Activated CD8-positive, alpha-beta T cell treated with anti-CD3 and anti-CD28 coated beads, Interleukin-2, amount 10 ng/mL, durations not matched to agents 7 days and 5 days (primary cell): ENCODE results near the gene FOSB. TPM values are rescaled to one million over a fixed set of nuclear protein-coding genes. Genes with fewer than 3 reads are reported as not detected.

ENCODE experiments used
- ATAC-seq: fragments of 150-1000 bp; cut with Tn5 transposase; one replicate; pipeline ENCODE4 v1.10.0; 2021; ENCODE audit warnings: moderate library complexity
- CTCF ChIA-PET: fragments of 350-600 bp; sonication (Branson Sonifier 250); formaldehyde crosslinking; loops from one replicate; lab custom pipeline; 2021; ENCODE audit warnings: antibody characterized with exemption; lab: Charles Lee
- POLR2A ChIA-PET: fragments of 350-600 bp; sonication (Branson Sonifier 250); formaldehyde crosslinking; loops from one replicate; lab custom pipeline; 2021; ENCODE audit warnings: antibody characterized with exemption; lab: Charles Lee
- DNase-seq: peaks from one replicate; pipeline ENCODE4 v3.0.0-alpha.2; 2020
- H3K27ac Mint-ChIP-seq: one replicate; pipeline ENCODE4 v1.8.0; 2021; ENCODE audit warnings: mild to moderate bottlenecking, mixed read lengths
- H3K27me3 Mint-ChIP-seq: one replicate; pipeline ENCODE4 v1.8.0; 2021; ENCODE audit warnings: low read depth, mixed read lengths
- H3K36me3 Mint-ChIP-seq: one replicate; pipeline ENCODE4 v1.8.0; 2021; ENCODE audit warnings: low read depth, mixed read lengths
- H3K4me1 Mint-ChIP-seq: one replicate; pipeline ENCODE4 v1.8.0; 2021; ENCODE audit warnings: low read depth, mixed read lengths
- H3K4me3 Mint-ChIP-seq: one replicate; pipeline ENCODE4 v1.8.0; 2021; ENCODE audit warnings: mild to moderate bottlenecking, mixed read lengths
- H3K9me3 Mint-ChIP-seq: one replicate; pipeline ENCODE4 v1.8.0; 2022; ENCODE audit warnings: mixed read lengths; ENCODE audit not compliant: insufficient read depth
- total RNA-seq, 2 experiments: library from RNA; stranded (reverse); gene quantifications; one replicate each; pipeline ENCODE4 v1.2.3, GENCODE V29; 2021

The FOSB gene
- total RNA-seq, 2 experiments from 2014 or later = 154 to 172 TPM

DNA sequence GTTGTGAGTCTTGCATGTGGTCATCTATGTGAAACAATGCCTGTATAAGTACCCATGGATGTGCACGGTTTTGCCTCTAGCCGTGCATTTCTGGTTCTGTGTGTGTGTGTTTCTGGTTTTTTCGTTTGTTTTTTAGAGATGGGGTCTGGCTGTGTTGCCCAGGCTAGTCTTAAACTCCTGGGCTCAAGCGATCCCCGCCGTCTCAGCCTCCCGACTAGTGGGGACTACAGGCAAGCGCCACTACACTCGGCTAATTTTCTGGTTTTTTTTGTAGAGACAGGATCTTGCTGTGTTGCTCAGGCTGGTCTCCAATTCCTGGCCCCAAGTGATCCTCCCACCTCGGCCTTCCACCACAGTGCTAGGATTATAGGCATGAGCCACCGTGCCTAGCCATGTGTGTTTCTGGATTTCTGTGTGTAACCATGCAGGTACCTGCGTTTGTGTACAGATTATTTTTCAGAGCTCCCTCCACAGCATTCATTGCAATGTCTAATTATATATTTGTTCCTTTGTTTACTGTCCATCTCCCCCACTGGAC lies 15.9 kb upstream of the FOSB start:
- DNase-seq (no peak), ATAC-seq (no peak)
- no peaks in the 10 kb centered on the region for H3K9me3 Mint-ChIP-seq
- peaks cover 2% of the 10 kb centered on the region for H3K36me3 Mint-ChIP-seq
- H3K27me3 Mint-ChIP-seq = peaks cover 9% of the 10 kb centered on the region
- peaks cover 57% of the 10 kb centered on the region for H3K4me1 Mint-ChIP-seq
- peak overlapping the region; percentile 93 for H3K27ac Mint-ChIP-seq
- POLR2A ChIA-PET = interaction anchor here (0.6 to 1.3 kb wide), 5 partner anchors 9 to 27 kb away, joined by 3 to 13 read pairs (median 4); partner anchors contain the start of gene FOSB
- CTCF ChIA-PET = interaction anchor here (1.0 to 3.9 kb wide), 4 partner anchors 12 to 27 kb away, joined by 5 to 21 read pairs (median 7); partner anchors contain the start of gene FOSB
- H3K4me3 Mint-ChIP-seq = peak overlapping the region; percentile 81

DNA sequence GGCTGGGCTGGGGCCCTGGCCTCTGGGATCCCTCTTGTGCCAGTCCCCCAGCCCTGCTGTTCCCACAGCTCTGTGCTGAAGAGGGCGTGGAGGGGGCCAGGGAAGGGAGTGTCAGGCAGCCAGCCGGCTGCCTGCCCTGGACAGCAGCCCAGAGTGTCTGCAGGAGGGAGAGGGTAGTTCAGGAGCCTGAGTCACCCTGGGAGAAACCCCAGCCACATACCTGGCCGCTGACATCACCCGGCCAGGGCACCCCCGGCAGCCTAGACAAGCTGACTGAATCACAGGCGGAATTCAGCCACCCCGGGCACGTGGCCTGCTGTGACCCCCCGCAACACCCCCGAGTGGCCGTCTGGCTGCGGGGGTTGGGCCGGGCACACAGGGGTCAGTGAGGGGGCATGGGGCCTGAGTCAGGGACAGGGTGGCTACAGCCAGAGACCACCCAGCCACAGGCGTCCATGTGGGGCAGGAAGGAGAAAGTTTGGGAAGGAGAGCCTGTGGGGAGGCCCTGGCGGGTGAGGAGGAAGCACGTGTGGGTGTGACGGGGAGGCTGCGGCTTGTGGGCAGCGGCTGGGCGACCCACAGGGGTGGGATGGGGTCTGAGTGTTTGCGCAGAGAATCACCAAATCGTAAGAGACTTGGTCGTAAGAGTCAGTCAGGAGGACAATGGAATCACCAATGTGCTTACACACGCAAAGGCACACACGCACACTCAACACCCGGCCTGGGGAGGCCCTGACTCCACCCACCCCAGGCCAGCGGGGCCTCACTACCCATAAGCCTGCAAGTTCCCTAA lies 11.9 kb upstream of the FOSB start:
- Mint-ChIP-seq H3K27ac (no peak overlapping the region), H3K9me3 (no peaks in the 10 kb centered on the region), H3K27me3 (peaks cover 12% of the 10 kb centered on the region), H3K36me3 (no peaks in the 10 kb centered on the region), H3K4me1 (peaks cover 34% of the 10 kb centered on the region), H3K4me3 (peak overlapping the region; percentile 12)
- DNase-seq = peak; percentile 58
- ATAC-seq = peak; percentile 48
- ChIA-PET CTCF (interaction anchor here (0.7 to 4.2 kb wide), 5 partner anchors 10 to 29 kb away, joined by 3 to 14 read pairs (median 8); no protein-coding TSS in a partner anchor), POLR2A (interaction anchor here (0.6 to 1.3 kb wide), 3 partner anchors 11 to 31 kb away, joined by 3 to 8 read pairs (median 5); partner anchors contain the start of gene FOSB)

DNA sequence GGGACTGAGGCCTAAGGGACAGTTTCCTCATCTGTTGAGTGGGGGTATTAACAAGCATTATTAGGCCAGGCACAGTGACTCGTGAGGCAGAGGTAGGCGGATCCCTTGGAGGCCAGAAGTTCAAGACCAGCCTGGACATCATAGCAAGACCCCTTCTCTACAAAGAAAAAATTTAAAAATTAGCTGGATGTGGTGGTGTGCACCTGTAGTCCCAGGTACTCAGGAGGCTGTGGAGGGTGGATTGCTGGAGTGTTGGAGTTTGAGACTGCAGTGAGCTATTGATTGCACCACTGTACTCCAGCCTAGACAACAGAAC lies 11.3 kb upstream of the FOSB start:
- ATAC-seq (no peak), DNase-seq (no peak)
- peak overlapping the region; percentile 12 for H3K4me3 Mint-ChIP-seq
- CTCF ChIA-PET = interaction anchor here (0.6 to 4.2 kb wide), 5 partner anchors 11 to 29 kb away, joined by 3 to 14 read pairs (median 3); partner anchors contain the start of gene FOSB
- H3K4me1 Mint-ChIP-seq = peaks cover 29% of the 10 kb centered on the region
- peaks cover 15% of the 10 kb centered on the region for H3K27me3 Mint-ChIP-seq
- no peaks in the 10 kb centered on the region for H3K36me3 Mint-ChIP-seq
- H3K9me3 Mint-ChIP-seq = no peaks in the 10 kb centered on the region
- H3K27ac Mint-ChIP-seq = no peak overlapping the region
- POLR2A ChIA-PET = interaction anchor here (0.6 to 1.3 kb wide), 3 partner anchors 11 to 30 kb away, joined by 3 to 8 read pairs (median 5); partner anchors contain the start of gene FOSB

GRCh38 chr19:45457776-45458175 lies 10.0 kb upstream of the FOSB start:
- Mint-ChIP-seq H3K27ac (no peak overlapping the region), H3K27me3 (peaks cover 15% of the 10 kb centered on the region), H3K4me1 (peaks cover 20% of the 10 kb centered on the region), H3K9me3 (no peaks in the 10 kb centered on the region), H3K4me3 (no peak overlapping the region), H3K36me3 (no peaks in the 10 kb centered on the region)
- ChIA-PET POLR2A (no interaction called here), CTCF (interaction anchor here (1.4 to 2.3 kb wide), 2 partner anchors 18 to 26 kb away, joined by 3 to 11 read pairs; no protein-coding TSS in a partner anchor)
- ATAC-seq (no peak), DNase-seq (no peak)

DNA sequence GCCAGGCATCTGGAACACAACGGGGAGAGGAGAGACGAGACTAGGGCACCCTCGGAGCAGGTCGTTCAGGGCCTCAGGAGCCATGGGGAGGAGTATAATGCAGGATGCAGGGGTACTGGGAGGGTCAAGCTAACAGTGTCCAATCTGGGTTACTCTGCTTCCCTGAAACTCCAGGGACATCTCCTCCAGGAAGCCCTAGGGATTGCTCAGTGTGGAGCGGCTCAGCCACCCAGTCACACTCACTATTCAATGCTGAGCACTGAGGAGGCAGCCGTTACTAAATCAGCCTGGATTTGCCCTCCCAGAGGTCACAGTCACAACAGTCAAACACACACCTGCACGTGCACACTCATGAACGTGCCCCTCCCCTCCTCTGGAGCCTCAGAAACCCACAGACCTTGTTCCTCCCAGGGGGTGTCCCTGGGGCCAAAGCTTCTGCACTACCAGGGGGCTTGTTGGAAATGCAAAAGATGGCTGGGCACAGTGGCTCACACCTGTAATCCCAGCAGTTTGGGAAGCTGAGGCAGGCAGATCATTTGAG lies 6.9 kb upstream of the FOSB start:
- no peaks in the 10 kb centered on the region for H3K36me3 Mint-ChIP-seq
- peaks cover 10% of the 10 kb centered on the region for H3K4me1 Mint-ChIP-seq
- H3K27ac Mint-ChIP-seq = no peak overlapping the region
- no peak for ATAC-seq
- no peaks in the 10 kb centered on the region for H3K9me3 Mint-ChIP-seq
- H3K27me3 Mint-ChIP-seq = peaks cover 15% of the 10 kb centered on the region
- no peak for DNase-seq
- CTCF ChIA-PET = no interaction called here
- no peak overlapping the region for H3K4me3 Mint-ChIP-seq
- POLR2A ChIA-PET = interaction anchor here (0.6 to 1.4 kb wide), 2 partner anchors 10 to 26 kb away, joined by 4 to 7 read pairs; no protein-coding TSS in a partner anchor

DNA sequence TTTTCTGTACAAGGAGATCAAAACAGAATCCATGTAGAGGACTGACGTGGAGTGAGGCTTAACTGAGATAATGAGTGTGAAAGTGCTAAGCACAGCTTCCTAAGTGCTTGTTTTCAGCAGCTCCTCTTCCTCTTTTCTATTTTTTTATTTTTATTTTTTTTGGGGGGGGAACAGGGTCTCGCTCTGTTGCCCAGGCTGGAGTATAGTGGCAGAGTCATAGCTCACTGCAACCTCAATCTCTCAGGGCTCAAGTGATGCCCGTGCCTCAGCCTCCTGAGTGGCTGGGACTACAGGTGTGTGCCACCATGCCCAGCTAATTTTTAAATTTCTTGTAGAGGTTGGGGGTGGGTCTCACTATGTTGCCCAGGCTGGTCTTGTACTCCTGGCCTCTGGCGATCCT lies 5.6 kb upstream of the FOSB start:
- Mint-ChIP-seq H3K9me3 (no peaks in the 10 kb centered on the region), H3K4me3 (no peak overlapping the region), H3K4me1 (peaks cover 5% of the 10 kb centered on the region), H3K27ac (no peak overlapping the region), H3K36me3 (no peaks in the 10 kb centered on the region), H3K27me3 (peaks cover 17% of the 10 kb centered on the region)
- ChIA-PET CTCF (interaction anchor here (1.1 to 2.0 kb wide), 4 partner anchors 17 to 23 kb away, joined by 3 to 10 read pairs (median 6); no protein-coding TSS in a partner anchor), POLR2A (interaction anchor here (0.6 kb wide), 1 partner anchor 23 kb away, joined by 3 read pairs; no protein-coding TSS in a partner anchor)
- DNase-seq (no peak), ATAC-seq (no peak)

DNA sequence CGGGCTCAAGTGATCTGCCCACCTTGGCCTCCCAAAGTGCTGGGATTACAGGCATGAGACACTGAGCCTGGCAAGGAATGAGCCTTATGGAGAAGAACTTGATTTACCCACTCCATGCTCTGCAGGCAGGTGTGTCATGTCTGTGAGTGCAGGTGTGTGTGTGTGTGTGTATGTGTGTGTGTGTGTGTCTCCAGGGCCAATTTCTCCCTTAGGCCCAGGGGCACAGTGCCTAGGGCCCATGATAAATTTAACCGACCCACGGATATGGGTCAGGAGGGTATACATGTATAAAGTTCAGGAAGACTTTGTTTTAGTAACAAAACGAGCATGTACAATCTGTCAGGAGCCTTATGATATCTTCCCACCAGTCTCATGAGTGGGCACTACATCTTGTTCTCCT lies 4.6 kb upstream of the FOSB start:
- DNase-seq (no peak), ATAC-seq (no peak)
- Mint-ChIP-seq H3K27ac (no peak overlapping the region), H3K9me3 (no peaks in the 10 kb centered on the region), H3K27me3 (peaks cover 15% of the 10 kb centered on the region), H3K4me1 (peaks cover 13% of the 10 kb centered on the region), H3K4me3 (no peak overlapping the region), H3K36me3 (no peaks in the 10 kb centered on the region)
- POLR2A ChIA-PET = no interaction called here
- CTCF ChIA-PET = interaction anchor here (1.5 to 2.5 kb wide), 3 partner anchors 14 to 22 kb away, joined by 3 to 10 read pairs (median 10); no protein-coding TSS in a partner anchor

DNA sequence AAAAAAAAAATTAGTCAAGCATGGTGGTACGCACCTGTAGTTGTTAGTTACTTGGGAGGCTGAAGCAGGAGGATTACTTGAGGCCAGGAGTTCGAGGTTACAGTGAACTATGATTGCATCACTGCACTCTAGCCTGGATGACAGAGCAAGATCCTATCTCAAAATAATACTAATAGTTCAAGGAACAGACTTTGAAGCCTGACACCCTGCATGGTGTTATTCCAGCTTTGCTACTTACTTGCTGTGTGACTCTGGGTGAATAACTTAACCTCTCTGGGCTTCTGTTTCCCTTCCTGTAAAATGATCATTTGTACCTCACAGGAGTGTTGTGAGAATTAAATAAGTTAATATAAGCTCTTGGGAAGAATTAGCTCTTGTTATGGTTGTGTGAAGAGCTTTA lies 3.5 kb upstream of the FOSB start:
- POLR2A ChIA-PET = no interaction called here
- Mint-ChIP-seq H3K27me3 (peaks cover 15% of the 10 kb centered on the region), H3K27ac (no peak overlapping the region), H3K4me3 (no peak overlapping the region), H3K4me1 (peaks cover 18% of the 10 kb centered on the region), H3K9me3 (no peaks in the 10 kb centered on the region), H3K36me3 (no peaks in the 10 kb centered on the region)
- CTCF ChIA-PET = interaction anchor here (0.6 to 6.3 kb wide), 4 partner anchors 13 to 24 kb away, joined by 3 to 81 read pairs (median 7); no protein-coding TSS in a partner anchor
- ATAC-seq (no peak), DNase-seq (no peak)

GRCh38 chr19:45464852-45465441 lies 2.8 kb upstream of the FOSB start:
- Mint-ChIP-seq H3K4me1 (peaks cover 25% of the 10 kb centered on the region), H3K4me3 (no peak overlapping the region), H3K27ac (no peak overlapping the region), H3K27me3 (peaks cover 15% of the 10 kb centered on the region), H3K36me3 (no peaks in the 10 kb centered on the region), H3K9me3 (no peaks in the 10 kb centered on the region)
- ChIA-PET CTCF (interaction anchor here (1.5 to 6.3 kb wide), 3 partner anchors 12 to 25 kb away, joined by 3 to 81 read pairs (median 10); no protein-coding TSS in a partner anchor), POLR2A (no interaction called here)
- ATAC-seq (no peak), DNase-seq (no peak)

DNA sequence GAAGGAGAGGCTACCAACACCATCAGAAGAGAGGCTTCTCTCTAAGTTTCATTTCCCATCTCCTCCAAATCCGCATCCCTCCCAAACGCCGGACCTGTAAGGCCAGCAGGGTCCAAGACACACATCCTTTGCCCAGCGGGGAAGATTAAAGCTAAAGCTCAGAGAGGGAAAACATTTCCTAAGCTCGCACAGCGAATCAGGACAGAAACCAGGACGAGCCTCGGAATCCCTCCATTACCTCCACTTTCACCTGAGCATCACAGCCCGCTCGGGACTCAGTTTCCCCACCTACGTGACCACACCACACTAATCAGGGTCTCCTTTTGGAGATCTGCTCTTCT lies 711 bp upstream of the FOSB start:
- H3K27me3 Mint-ChIP-seq = peaks cover 19% of the 10 kb centered on the region
- no peaks in the 10 kb centered on the region for H3K36me3 Mint-ChIP-seq
- H3K27ac Mint-ChIP-seq = peak overlapping the region; percentile 95
- ATAC-seq (no peak), DNase-seq (no peak)
- H3K4me1 Mint-ChIP-seq = peaks cover 33% of the 10 kb centered on the region
- ChIA-PET POLR2A (interaction anchor here (0.8 to 1.9 kb wide), 7 partner anchors 10 to 209 kb away, joined by 3 to 14 read pairs (median 5); no protein-coding TSS in a partner anchor), CTCF (interaction anchor here (0.7 to 6.3 kb wide), 13 partner anchors 10 to 175 kb away, joined by 3 to 108 read pairs (median 6); partner anchors contain the start of gene PPP1R13L)
- H3K4me3 Mint-ChIP-seq = peak overlapping the region; percentile 87
- H3K9me3 Mint-ChIP-seq = no peaks in the 10 kb centered on the region

GRCh38 chr19:45468159-45468651 lies 409 bp downstream of the FOSB start:
- peaks cover 29% of the 10 kb centered on the region for H3K27me3 Mint-ChIP-seq

More at GRCh38 chr19:45468159-45468651, 409 bp downstream of the FOSB start:
- CTCF ChIA-PET = interaction anchor here (0.6 to 6.3 kb wide), 12 partner anchors 10 to 66 kb away, joined by 3 to 108 read pairs (median 6); partner anchors contain the start of gene PPP1R13L
- Mint-ChIP-seq H3K9me3 (no peaks in the 10 kb centered on the region), H3K4me3 (peak overlapping the region; percentile 87), H3K4me1 (peaks cover 38% of the 10 kb centered on the region), H3K27ac (peak overlapping the region; percentile 95), H3K36me3 (no peaks in the 10 kb centered on the region)
- peak; percentile 3 for ATAC-seq
- DNase-seq = peak; percentile 65
- POLR2A ChIA-PET = interaction anchor here (0.7 to 2.4 kb wide), 15 partner anchors 11 to 969 kb away, joined by 3 to 16 read pairs (median 4); no protein-coding TSS in a partner anchor
